Nucleus accumbens (tissue), 56 donors: ENCODE results near the gene INTS15.

Source experiments
- DNase-seq, 56 donors: peaks; one replicate each; lab custom pipeline; 2025; lab: John Stamatoyannopoulos, UW

INTS15 gene

DNA sequence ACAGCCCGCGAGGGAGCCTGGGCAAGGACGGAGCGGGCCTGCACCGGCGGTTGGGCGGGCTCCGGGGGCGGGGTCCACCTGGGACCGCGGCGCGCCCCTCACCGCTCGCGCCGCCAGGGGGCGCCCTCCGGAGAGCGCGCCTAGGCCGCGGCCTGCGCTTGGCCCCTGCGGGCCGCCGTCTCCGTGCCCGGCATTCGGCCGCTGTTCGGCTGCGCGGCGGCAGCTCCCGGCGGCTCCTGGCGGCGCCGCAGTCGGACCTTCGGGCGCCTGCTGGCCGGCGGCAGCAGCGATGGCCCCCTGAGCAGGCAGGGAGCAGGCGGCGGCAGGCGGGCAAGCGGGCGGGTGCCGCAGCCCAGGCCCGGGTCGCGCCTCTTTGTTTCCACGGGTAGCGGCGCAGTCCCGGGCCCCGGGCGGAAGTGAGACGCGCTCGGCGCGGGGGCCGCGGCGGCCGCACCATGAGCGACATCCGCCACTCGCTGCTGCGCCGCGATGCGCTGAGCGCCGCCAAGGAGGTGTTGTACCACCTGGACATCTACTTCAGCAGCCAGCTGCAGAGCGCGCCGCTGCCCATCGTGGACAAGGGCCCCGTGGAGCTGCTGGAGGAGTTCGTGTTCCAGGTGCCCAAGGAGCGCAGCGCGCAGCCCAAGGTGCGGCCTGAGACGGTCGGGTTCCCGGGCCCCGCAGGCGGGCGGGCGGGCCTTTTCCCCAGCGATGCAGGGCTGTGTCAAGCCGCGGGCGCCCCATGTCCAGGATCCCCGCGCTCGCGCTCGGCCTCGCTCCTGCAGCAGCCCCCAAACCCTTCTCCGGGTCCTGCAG lies at the start of gene INTS15:
Gene INTS15 (plus strand): TSS at position 193 of the 816 bp plus-strand sequence. CDS start 263 bp downstream, at position 456.
- peak in 46 of 56 donors; percentile 26 to 84 (median 68) for DNase-seq

GRCh38 chr7:6542368-6542767 lies 47.5 kb upstream of the INTS15 start:
- DNase-seq = no peak

DNA sequence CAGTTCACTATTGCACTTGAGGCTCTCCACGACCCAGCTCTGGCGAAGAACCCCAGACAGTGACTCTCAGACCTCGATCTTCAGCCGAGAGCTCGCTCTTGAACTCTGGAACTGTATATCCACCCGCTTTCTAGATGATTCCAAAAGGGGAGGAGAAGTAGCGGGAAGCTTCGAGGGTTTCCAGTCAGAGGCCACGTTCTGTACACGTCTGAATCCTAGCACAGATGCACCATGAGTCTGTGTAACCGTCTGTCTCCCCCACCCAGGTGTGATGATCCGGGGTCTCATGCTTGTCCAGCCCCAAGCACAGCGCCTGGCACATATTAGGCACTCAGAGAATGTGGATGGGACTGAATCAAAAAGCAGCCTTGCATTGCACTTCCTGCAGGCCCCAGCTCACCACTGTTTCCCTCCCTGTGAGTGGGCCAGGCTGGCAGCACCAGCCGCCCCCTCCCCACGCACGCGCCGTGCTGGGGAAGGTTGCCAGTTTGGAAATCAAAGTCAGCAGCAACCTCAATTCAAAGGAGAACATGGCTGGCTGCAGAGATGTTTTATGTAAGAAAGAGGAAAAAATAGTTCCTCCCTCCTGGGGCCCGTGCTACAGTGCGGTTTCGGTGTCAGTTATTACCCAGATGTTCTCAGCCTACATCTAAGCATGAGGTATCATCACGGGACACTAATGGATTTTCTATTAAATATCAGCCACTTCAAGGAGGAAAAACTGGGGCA lies 44.3 kb upstream of the INTS15 start:
- DNase-seq = peak in 11 of 56 donors; percentile 5 to 60 (median 21)

DNA sequence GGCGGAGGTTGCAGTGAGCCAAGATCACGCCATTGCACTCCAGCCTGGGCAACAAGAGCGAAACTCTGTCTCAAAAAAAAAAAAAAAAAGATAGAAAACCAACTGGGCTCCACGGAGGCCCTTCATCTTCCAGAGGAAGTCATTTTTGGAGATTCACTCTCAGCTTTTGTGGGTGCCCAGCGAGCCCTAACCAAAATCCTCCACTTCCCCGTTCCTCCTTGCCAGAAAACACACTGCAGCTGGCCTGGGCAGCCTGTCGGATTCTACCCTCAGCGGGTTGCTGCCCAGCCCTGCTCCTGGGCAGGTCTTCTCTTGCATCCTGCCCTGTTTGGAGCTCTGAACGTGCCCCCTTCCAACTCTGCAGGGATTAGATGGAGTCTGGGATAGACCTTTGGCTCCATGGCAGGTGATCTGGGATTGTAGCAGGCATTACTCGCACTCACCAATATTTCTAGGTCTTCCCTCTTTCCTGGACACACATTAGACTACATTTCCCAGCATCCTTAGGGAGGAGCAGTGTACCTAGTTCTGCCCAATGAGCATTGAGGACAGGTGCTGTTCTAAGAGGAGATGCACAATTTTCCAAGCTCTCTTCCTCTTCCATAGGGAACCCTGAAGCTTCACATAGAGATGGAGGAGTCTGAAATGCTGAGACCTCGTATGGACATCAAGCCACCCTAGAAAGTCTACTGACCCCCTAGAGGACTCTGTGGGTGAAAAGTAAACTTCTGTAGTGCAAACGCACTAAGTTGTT lies 43.1 kb upstream of the INTS15 start:
- no peak for DNase-seq

GRCh38 chr7:6547400-6547799 lies 42.4 kb upstream of the INTS15 start:
- DNase-seq = no peak

DNA sequence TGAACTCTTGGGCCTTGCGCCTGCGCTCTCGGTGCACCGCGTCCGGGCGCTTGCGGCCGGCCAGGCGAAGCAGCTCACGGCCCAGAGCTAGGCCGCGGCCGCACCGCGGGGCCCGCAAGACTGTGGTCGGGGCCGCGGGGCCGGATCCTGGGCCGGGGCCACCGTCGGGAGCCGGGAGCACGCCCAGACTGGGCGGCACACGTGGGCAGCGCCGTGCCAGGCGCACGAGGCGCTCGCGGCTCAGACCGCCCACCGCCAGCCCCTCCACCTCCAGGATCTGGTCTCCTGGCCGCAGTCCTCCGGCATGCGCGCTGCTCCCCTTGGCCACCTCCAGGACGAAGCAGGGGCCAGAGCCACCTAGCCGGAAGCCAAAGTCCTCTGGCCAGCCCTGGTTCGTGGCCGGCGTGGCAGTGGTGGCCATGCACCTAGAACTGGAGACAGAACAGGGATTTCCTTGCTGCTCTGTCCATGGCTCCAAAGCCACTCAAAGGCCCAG lies 38.8 kb upstream of the INTS15 start, which contains the start of gene GRID2IP:
Gene GRID2IP (minus strand): TSS at position 446 of the 496 bp plus-strand sequence. CDS start 25 bp downstream, at position 421.
- DNase-seq = no peak

- no peak for DNase-seq
Measured at GRCh38 chr7:6553448-6554044, 36.3 kb upstream of the INTS15 start.

GRCh38 chr7:6554848-6555247 lies 35.0 kb upstream of the INTS15 start:
- DNase-seq = no peak

DNA sequence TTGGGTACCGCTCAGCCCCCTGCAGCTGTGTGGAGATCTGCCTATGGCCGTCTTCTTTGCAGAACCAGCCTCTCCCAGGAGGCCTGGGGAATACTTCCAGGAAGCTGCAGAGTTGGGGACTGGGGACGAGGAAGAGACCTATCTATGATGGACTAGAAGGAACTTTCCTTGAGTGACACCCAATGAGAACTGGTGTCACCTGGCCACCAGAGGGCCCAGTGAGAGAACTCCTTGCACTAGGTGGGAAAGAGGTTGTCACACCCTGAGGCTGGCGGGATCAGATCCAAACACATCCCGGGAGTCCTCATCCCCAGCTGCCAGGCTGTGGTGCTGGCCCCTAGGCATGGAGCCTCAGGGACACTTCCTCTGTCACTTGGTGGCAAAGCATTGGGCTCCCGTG lies 33.6 kb upstream of the INTS15 start:
- no peak for DNase-seq

DNA sequence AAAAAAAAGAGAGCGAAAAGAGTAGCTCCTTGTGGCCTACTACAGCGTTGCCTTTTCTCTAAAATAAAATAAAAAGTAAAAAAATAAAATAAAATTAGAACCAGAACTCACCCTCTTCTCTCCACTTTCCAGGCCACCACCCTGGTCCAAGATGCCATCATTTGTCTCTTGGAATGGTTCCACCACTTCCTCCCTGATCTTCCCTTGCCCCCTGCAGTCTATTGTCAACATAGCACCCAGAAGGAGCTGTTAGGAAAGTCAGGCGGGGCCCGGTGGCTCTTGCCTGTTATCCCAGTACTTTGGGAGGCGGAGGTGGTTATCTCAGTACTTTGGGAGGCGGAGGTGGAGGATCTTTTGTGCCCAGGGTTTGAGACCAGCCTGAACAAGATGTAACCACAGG lies 31.0 kb upstream of the INTS15 start:
- DNase-seq = peak in 6 of 56 donors; percentile 8 to 24 (median 12)

DNA sequence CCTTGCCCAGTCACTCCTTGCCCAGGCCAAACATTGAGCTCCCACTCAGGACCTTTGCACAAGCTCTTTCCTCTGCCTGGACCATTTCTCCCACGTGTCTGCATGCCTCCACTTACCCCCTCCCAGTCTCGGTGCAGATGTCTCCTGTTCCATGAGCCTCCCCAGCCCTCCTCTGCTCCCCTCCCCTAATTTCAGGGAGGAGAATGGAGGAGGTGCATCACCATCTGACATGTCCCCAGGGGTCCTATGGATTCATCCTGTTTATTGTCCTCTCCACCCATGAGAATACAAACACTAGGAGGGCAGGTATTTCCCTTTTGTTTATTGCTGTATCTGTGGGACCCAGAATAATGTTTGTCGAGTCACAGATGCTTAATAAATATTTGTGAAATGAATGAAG lies 29.9 kb upstream of the INTS15 start:
- no peak for DNase-seq

DNA sequence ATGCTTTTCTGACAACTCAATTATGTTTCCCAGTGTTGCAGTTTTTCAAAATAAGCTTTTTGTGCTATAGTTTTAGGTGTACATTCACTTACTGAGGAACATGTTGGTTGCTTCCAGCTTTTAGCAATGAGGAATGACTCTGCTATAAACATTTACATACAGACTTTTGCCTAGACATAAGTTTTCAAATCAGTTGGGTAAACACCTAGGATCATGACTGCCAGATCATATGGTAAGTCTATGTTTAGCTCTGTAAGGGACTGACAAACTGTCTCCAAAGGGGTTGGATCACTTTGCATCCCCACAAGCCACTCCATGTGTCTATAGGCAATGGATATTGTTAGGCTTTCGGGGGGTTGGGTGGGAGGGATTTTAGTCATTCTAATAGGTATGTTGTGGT lies 27.7 kb upstream of the INTS15 start:
- no peak for DNase-seq

DNA sequence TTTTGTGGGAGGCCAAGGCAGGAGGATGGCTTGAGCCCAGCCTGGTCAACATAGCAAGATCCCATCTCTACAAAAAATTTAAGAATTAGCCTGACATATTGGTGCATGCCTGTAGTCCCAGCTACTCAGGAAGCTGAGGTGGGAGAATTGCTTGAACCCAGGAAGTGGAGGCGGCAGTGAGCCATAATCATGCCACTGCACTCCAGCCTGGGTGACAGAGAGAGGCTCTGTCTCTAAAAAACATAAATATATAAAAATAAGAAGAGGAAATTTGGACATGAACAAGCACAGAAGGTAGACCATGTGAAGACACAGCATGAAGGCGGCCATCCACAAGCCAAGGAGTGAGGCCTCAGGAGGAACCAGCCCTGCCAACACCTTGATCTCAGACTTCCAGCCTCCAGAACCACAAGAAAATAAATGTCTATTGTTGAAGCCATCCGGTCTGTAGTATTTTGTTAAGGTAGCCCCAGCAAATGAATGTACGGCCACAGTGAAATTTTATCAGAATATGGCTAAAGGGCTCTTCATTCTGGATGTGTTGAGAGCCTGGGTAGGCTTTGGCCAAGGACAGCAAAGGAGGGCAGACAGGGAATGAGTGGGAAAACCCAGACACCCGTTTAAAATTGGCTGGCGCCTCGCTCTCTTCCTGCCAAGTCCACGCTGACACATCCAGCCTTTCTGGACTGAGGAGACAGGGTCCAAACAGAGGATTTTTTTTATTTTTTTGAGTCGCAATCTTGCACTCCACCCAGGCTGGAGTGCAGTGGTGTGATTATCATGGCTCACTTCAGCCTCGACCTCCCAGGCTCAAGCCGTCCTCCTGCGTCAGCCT lies 25.7 kb upstream of the INTS15 start:
- DNase-seq = peak in 12 of 56 donors; percentile 3 to 42 (median 16)

DNA sequence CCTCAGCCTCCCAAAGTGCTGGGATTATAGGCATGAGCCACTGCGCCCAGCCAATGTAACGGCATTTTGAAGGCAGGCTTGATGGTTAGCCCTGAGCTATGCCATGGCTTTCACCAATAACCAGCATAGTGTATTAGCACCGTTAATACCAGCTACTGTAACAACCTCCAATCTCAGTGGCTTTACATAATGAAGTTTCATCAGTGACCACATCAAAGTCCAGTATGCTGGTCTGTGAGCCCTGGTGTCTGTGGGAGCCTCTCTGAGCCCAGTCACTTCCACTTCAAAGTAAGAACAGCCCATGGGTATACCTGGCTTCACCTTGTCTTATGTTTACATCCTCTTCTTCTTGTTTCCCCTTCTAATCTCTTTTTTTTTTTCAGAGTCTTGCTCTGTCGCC lies 24.2 kb upstream of the INTS15 start:
- DNase-seq = no peak

DNA sequence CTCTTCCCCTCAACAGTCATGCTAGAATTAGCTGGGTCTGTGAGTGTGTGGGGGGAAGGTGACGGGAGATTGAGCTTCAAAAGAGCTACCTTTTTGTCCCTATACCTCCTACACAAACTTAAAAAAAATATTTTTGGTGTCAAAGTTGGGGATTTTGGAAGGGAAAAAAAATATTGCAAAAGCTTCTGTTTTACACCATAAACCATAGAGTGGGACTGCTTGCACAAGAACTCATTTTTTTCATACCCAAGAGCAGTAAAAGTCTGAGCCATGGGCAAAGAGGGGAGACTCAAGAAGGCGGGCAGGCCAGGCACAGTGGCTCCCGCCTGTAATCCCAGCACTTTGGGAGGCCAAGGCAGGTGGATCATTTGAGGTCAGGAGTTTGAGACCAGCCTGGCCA lies 21.9 kb upstream of the INTS15 start:
- DNase-seq = no peak

DNA sequence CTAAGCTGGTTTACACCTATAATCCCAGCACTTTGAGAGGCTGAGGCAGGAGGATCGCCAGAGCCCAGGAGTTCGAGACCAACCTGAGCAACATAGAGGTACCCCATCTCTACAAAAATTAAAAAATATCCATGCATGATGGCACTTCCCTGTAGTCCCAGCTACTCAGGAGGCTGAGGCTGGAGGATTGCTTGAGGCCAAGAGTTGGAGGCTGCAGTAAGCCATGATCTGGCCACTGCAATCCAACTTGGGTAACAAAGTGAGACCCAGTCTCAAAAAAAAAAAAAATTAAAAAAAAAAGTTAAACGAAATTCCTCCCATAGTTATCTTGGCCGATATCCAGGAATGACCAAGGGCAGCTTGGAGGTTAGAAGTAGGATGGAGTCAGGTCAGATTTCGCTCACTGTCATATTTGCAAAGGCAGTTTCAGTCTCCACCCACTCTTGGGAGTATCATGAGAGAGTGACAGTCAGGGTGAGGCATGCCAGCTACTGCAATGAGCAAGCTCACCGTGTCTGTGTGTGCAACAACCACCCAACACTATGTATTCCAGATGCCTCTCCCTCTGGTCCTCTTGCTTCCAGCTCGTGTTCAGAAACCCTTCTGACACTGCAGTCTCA lies 18.6 kb upstream of the INTS15 start:
- DNase-seq = no peak

- no peak for DNase-seq
Measured at GRCh38 chr7:6575281-6576023, 14.4 kb upstream of the INTS15 start.
